Erythroblast (primary cell): ENCODE measurements around the gene LRP1.

Source experiments
- GATA1 ChIP-seq: IDR thresholded peaks from 2 replicates; pipeline ENCODE4 v1.6.1; 2011; ENCODE audit warnings: low read depth, mild to moderate bottlenecking, control low read depth, low read length, moderate library complexity
- POLR2A ChIP-seq: IDR thresholded peaks from 2 replicates; pipeline ENCODE4 v1.6.1; 2011; ENCODE audit warnings: mild to moderate bottlenecking, low read length

- TF ChIP-seq POLR2A = no peak
- no peak for TF ChIP-seq GATA1
These were observed 21.1 kb downstream of the LRP1 start for GRCh38 chr12:57149245-57149900.
